H9 (cell line): ENCODE measurements around the gene MAP3K1. TPM values are rescaled to one million over a fixed set of nuclear protein-coding genes. Genes with fewer than 3 reads are reported as not detected.

Source experiments
- DNase-seq: peaks from one replicate; pipeline ENCODE4 v3.0.0-alpha.2; 2017
- H2AFZ ChIP-seq: one replicate; pipeline ENCODE4 v1.6.1; 2013; ENCODE audit warnings: mild to moderate bottlenecking, low read length, control low read depth, moderate library complexity
- H2AK5ac ChIP-seq: 2 replicates; pipeline ENCODE4 v1.6.1; 2013; ENCODE audit warnings: low read length, control low read depth, mixed read lengths; ENCODE audit not compliant: insufficient read length
- H2BK120ac ChIP-seq: one replicate; pipeline ENCODE4 v1.6.1; 2013; ENCODE audit warnings: low read depth, mild to moderate bottlenecking, low read length, control low read depth, inconsistent platforms; ENCODE audit not compliant: poor library complexity, severe bottlenecking
- H2BK12ac ChIP-seq: 2 replicates; pipeline ENCODE4 v1.6.1; 2013; ENCODE audit warnings: low read length, control low read depth, mixed read lengths, low read depth; ENCODE audit not compliant: insufficient read length
- H2BK15ac ChIP-seq: 2 replicates; pipeline ENCODE4 v1.6.1; 2013; ENCODE audit warnings: low read depth, low read length, control low read depth
- H2BK20ac ChIP-seq: one replicate; pipeline ENCODE4 v1.6.1; 2013; ENCODE audit warnings: low read depth, mild to moderate bottlenecking, low read length, control low read depth, inconsistent platforms; ENCODE audit not compliant: poor library complexity, severe bottlenecking
- H2BK5ac ChIP-seq: 2 replicates; pipeline ENCODE4 v1.6.1; 2013; ENCODE audit warnings: low read length, control low read depth, mixed read lengths; ENCODE audit not compliant: insufficient read length
- H3K14ac ChIP-seq: 2 replicates; pipeline ENCODE4 v1.6.1; 2013; ENCODE audit warnings: low read length, control low read depth; ENCODE audit not compliant: insufficient read depth
- H3K18ac ChIP-seq: 2 replicates; pipeline ENCODE4 v1.6.1; 2013; ENCODE audit warnings: low read depth, mild to moderate bottlenecking, mixed read lengths, low read length, control low read depth; ENCODE audit not compliant: insufficient read length
- H3K23ac ChIP-seq: 2 replicates; pipeline ENCODE4 v1.6.1; 2013; ENCODE audit warnings: low read length, control low read depth, mixed read lengths, low read depth; ENCODE audit not compliant: insufficient read length
- H3K23me2 ChIP-seq: 2 replicates; pipeline ENCODE4 v1.6.1; 2013; ENCODE audit warnings: low read depth, mild to moderate bottlenecking, mixed read lengths, low read length, control low read depth; ENCODE audit not compliant: insufficient read length, poor library complexity, severe bottlenecking
- H3K27ac ChIP-seq: 2 replicates; pipeline ENCODE4 v1.5.1; 2013; ENCODE audit warnings: low read length, control low read depth, mixed read lengths, low read depth; ENCODE audit not compliant: insufficient read length
- H3K27me3 ChIP-seq: 2 replicates; pipeline ENCODE4 v1.6.1; 2013; ENCODE audit warnings: low read length, control low read depth, inconsistent platforms; ENCODE audit not compliant: insufficient read depth
- H3K4ac ChIP-seq: 2 replicates; pipeline ENCODE4 v1.6.1; 2013; ENCODE audit warnings: low read depth, mild to moderate bottlenecking, control low read depth, inconsistent platforms, low read length, moderate library complexity
- H3K4me1 ChIP-seq: 2 replicates; pipeline ENCODE4 v1.6.1; 2013; ENCODE audit warnings: low read length, control low read depth, inconsistent platforms; ENCODE audit not compliant: insufficient read depth
- H3K4me2 ChIP-seq: 2 replicates; pipeline ENCODE4 v1.6.1; 2013; ENCODE audit warnings: low read length, control low read depth, mixed read lengths; ENCODE audit not compliant: insufficient read length, insufficient read depth
- H3K56ac ChIP-seq: 2 replicates; pipeline ENCODE4 v1.6.1; 2013; ENCODE audit warnings: low read depth, mild to moderate bottlenecking, mixed read lengths, low read length, control low read depth; ENCODE audit not compliant: insufficient read length
- H3K79me1 ChIP-seq: 2 replicates; pipeline ENCODE4 v1.6.1; 2013; ENCODE audit warnings: low read depth, mild to moderate bottlenecking, moderate library complexity, low read length, control low read depth, inconsistent platforms; ENCODE audit not compliant: insufficient read depth, poor library complexity, severe bottlenecking
- H3K79me2 ChIP-seq: 2 replicates; pipeline ENCODE4 v1.6.1; 2013; ENCODE audit warnings: low read length, control low read depth, inconsistent platforms; ENCODE audit not compliant: insufficient read depth
- H3K9ac ChIP-seq: 2 replicates; pipeline ENCODE4 v1.6.1; 2013; ENCODE audit warnings: low read length, control low read depth, mixed read lengths; ENCODE audit not compliant: insufficient read length; ENCODE audit errors: extremely low read depth
- H3K9me3 ChIP-seq: one replicate; pipeline ENCODE4 v1.6.1; 2013; ENCODE audit warnings: low read depth, low read length, inconsistent platforms; ENCODE audit not compliant: control insufficient read depth
- H3T11ph ChIP-seq: one replicate; pipeline ENCODE4 v1.6.1; 2013; ENCODE audit warnings: mild to moderate bottlenecking, low read length, control low read depth, inconsistent platforms
- H4K20me1 ChIP-seq: one replicate; pipeline ENCODE4 v1.6.1; 2013; ENCODE audit not compliant: control insufficient read depth, insufficient read length, insufficient read depth
- H4K5ac ChIP-seq: 2 replicates; pipeline ENCODE4 v1.6.1; 2013; ENCODE audit warnings: low read depth, mild to moderate bottlenecking, mixed read lengths, low read length, control low read depth; ENCODE audit not compliant: insufficient read length
- H4K8ac ChIP-seq: replicated peaks from 2 replicates; pipeline ENCODE4 v1.6.1; 2013; ENCODE audit warnings: low read length, control low read depth, mixed read lengths, low read depth; ENCODE audit not compliant: insufficient read length
- H4K91ac ChIP-seq: 2 replicates; pipeline ENCODE4 v1.6.1; 2013; ENCODE audit warnings: low read depth, mild to moderate bottlenecking, moderate library complexity, mixed read lengths, low read length, control low read depth; ENCODE audit not compliant: insufficient read length
- H3K27ac Mint-ChIP-seq, 3 experiments: 2 replicates in 2 of 3; 3 replicates in 1 of 3; pipeline ENCODE4 v1.8.0; 2020 to 2021; ENCODE audit warnings: mixed read lengths in 3 of 3, mild to moderate bottlenecking in 1 of 3, moderate library complexity in 1 of 3
- H3K27me3 Mint-ChIP-seq: 2 replicates; pipeline ENCODE4 v1.8.0; 2021; ENCODE audit warnings: low read depth, mild to moderate bottlenecking, moderate library complexity, mixed read lengths
- H3K36me3 Mint-ChIP-seq, 3 experiments: 2 replicates in 2 of 3; 3 replicates in 1 of 3; pipeline ENCODE4 v1.8.0; 2020 to 2021; ENCODE audit warnings: low read depth in 3 of 3, mixed read lengths in 3 of 3; ENCODE audit not compliant: insufficient read depth in 1 of 3
- H3K4me1 Mint-ChIP-seq, 2 experiments: 2 replicates each; pipeline ENCODE4 v1.8.0; 2020; ENCODE audit warnings: mixed read lengths in 2 of 2
- H3K4me3 Mint-ChIP-seq, 2 experiments: 2 replicates in 1 of 2; 3 replicates in 1 of 2; pipeline ENCODE4 v1.8.0; 2020 to 2021; ENCODE audit warnings: mild to moderate bottlenecking in 2 of 2, mixed read lengths in 2 of 2, moderate library complexity in 1 of 2
- H3K9me3 Mint-ChIP-seq, 2 experiments: 2 replicates in 1 of 2; 3 replicates in 1 of 2; pipeline ENCODE4 v1.8.0; 2020; ENCODE audit warnings: mild to moderate bottlenecking in 2 of 2, mixed read lengths in 2 of 2, moderate library complexity in 1 of 2
- WGBS: extraction: QIAGEN DNeasy Blood & Tissue Kit; methylation state at CpG from one replicate; pipeline ENCODE4 v1.1.7; 2013; ENCODE audit warnings: missing lambda C conversion rate, low lambda C conversion rate, mixed read lengths; ENCODE audit not compliant: insufficient read length; ENCODE audit errors: extremely low coverage; 5-methylcytosine and 5-hydroxymethylcytosine counted together
- total RNA-seq: library from RNA; stranded (reverse); gene quantifications from 2 replicates; pipeline ENCODE4 v1.2.1, GENCODE V29; 2021
- TF ChIP-seq, protein P1 (sequence below): fragments of 200-600 bp; sonication (generic); conservative IDR thresholded peaks from 3 replicates; pipeline ENCODE4 v1.8.0; 2021; ENCODE audit warnings: antibody characterized with exemption, mild to moderate bottlenecking

Gene MAP3K1
- total RNA-seq, 1 experiment from 2014 or later, result 11.1 TPM

DNA sequence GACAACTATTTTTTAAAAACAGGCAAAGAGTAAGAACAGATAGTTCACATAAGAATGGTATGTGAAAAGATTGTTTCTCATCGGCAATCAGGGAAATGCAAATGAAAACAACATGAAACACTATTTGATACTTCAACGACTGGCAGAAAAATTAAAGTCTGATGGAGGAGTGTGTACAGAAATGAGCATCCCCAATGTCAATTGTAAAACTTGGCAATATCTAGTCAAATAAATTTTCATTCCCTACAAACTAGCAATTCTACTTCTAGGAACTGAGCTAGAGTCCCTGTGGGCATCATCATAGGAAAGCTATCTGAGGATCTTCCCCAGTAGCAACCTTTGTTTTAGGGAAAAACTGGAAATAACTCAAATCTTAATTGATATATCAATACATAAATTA lies 29.0 kb upstream of the MAP3K1 start:
- Histone ChIP-seq H2BK15ac (no peak overlapping the region), H3K9ac (no peak overlapping the region), H4K5ac (no peak overlapping the region), H3K14ac (no peak overlapping the region), H2BK20ac (no peak overlapping the region), H4K8ac (no peak overlapping the region), H4K91ac (no peak overlapping the region), H3K4ac (no peak overlapping the region), H3K27ac (no peak overlapping the region), H3K79me2 (no peaks in the 10 kb centered on the region), H3K9me3 (peaks cover 4% of the 10 kb centered on the region), H3K23me2 (no peaks in the 10 kb centered on the region), H2AK5ac (no peak overlapping the region), H2BK12ac (no peak overlapping the region), H3K23ac (no peak overlapping the region), H3K79me1 (no peaks in the 10 kb centered on the region), H4K20me1 (no peaks in the 10 kb centered on the region), H2BK120ac (no peak overlapping the region), H3K4me2 (no peak overlapping the region), H2AFZ (no peak overlapping the region), H3K56ac (no peak overlapping the region), H3K4me1 (no peaks in the 10 kb centered on the region), H3K18ac (no peak overlapping the region), H2BK5ac (no peak overlapping the region), H3K27me3 (no peaks in the 10 kb centered on the region), H3T11ph (no peak overlapping the region)
- Mint-ChIP-seq H3K9me3 (peaks cover 14 to 19% of the 10 kb centered on the region in 2 experiments), H3K27me3 (no peaks in the 10 kb centered on the region), H3K4me3 (no peak overlapping the region), H3K36me3 (peaks cover 0 to 15% (median 0%) of the 10 kb centered on the region in 3 experiments; a peak in 4 of 7 replicates), H3K4me1 (0 out of 4 replicates have a peak, but pooled peaks cover 0 to 2% of the 10 kb centered on the region in 2 experiments), H3K27ac (no peak overlapping the region)
- no peak for DNase-seq
- whole genome bisulfite sequencing, result no CpG with 5 or more reads among the region's 2 CpGs
- TF ChIP-seq, protein P1, sequence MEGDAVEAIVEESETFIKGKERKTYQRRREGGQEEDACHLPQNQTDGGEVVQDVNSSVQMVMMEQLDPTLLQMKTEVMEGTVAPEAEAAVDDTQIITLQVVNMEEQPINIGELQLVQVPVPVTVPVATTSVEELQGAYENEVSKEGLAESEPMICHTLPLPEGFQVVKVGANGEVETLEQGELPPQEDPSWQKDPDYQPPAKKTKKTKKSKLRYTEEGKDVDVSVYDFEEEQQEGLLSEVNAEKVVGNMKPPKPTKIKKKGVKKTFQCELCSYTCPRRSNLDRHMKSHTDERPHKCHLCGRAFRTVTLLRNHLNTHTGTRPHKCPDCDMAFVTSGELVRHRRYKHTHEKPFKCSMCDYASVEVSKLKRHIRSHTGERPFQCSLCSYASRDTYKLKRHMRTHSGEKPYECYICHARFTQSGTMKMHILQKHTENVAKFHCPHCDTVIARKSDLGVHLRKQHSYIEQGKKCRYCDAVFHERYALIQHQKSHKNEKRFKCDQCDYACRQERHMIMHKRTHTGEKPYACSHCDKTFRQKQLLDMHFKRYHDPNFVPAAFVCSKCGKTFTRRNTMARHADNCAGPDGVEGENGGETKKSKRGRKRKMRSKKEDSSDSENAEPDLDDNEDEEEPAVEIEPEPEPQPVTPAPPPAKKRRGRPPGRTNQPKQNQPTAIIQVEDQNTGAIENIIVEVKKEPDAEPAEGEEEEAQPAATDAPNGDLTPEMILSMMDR, result no peak
